ENCODE data around the gene CSN2.

CSN2 gene, protein sequence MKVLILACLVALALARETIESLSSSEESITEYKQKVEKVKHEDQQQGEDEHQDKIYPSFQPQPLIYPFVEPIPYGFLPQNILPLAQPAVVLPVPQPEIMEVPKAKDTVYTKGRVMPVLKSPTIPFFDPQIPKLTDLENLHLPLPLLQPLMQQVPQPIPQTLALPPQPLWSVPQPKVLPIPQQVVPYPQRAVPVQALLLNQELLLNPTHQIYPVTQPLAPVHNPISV

DNA sequence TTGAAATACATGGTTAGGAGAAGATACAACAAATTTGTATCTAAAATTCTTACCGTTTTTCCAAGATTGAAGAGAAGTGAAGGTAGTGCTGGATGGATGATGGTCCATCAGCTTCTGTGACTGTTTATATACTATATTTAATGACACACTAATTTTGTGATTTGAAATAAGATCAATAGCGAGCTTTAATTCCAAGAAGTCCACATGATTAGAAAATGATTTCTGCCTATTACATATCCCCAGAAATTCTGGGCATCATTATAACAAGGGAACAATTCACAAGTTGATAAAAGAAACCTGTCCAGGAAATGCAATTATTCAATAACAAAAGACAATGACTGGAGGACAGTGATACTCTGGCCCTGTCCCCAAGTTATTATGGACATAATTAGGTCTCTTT lies at the start of gene CSN2:
Gene CSN2, minus strand, starts transcription at position 101 of the 400 bp plus-strand sequence. CDS start 4,733 bp downstream, outside the sequence.
- H3K27me3 Mint-ChIP-seq, result peaks cover 1% of the 10 kb centered on the region
- H3K4me1 Mint-ChIP-seq, result no peaks in the 10 kb centered on the region
- no peak within 1 kb of the TSS for H3K4me3 Mint-ChIP-seq
- H3K36me3 Mint-ChIP-seq, result no peaks in the 10 kb centered on the region
- H3K9me3 Mint-ChIP-seq, result no peaks in the 10 kb centered on the region
- no peak within 1 kb of the TSS for H3K27ac Mint-ChIP-seq

GRCh38 chr4:70008771-70009170 lies 43.2 kb upstream of the CSN2 start:
- Mint-ChIP-seq H3K4me3 (no peak overlapping the region), H3K36me3 (no peaks in the 10 kb centered on the region), H3K27me3 (no peaks in the 10 kb centered on the region), H3K9me3 (no peaks in the 10 kb centered on the region), H3K27ac (no peak overlapping the region), H3K4me1 (no peaks in the 10 kb centered on the region)

- no peak overlapping the region for H3K27ac Mint-ChIP-seq
- H3K4me1 Mint-ChIP-seq, result no peaks in the 10 kb centered on the region
- no peak overlapping the region for H3K4me3 Mint-ChIP-seq
- no peaks in the 10 kb centered on the region for H3K36me3 Mint-ChIP-seq
- H3K9me3 Mint-ChIP-seq, result no peaks in the 10 kb centered on the region
- H3K27me3 Mint-ChIP-seq, result no peaks in the 10 kb centered on the region
These were observed 37.0 kb upstream of the CSN2 start for GRCh38 chr4:70002507-70002906.

DNA sequence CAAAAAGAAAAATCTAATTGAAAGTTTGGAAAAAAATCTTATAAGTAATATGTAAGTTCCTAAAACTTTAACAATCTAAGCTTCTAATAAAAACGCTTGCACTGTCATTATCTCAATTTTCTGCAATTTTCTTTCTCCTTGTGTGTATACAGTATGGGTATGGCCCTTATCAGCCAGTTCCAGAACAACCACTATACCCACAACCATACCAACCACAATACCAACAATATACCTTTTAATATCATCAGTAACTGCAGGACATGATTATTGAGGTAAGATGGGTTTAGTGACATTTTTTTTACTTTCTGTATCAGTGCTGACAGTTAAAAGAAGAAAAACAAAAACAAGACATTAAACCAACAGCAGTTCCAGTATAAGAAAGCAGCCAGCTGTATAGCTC lies 35.2 kb upstream of the CSN2 start:
- no peaks in the 10 kb centered on the region for H3K27me3 Mint-ChIP-seq
- no peaks in the 10 kb centered on the region for H3K4me1 Mint-ChIP-seq

DNA sequence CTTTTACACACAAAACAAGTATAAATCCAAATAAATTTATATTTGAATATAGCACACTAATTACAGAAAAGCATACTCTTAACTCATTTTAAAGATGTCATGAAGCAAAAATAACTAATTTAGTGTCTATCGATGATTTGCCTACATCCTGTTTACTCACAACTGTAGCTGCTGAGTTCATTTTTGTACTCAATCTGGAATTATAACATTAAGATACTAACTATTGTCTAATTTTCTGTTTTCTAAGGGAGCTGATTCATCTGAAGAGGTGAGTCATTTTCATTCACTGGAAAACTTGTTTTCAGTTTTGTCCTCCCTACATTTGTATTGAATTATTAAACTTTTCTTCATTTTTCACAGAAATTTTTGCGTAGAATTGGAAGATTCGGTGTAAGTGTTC lies 33.9 kb upstream of the CSN2 start:
- Mint-ChIP-seq H3K27me3 (no peaks in the 10 kb centered on the region), H3K27ac (no peak overlapping the region), H3K36me3 (no peaks in the 10 kb centered on the region), H3K9me3 (no peaks in the 10 kb centered on the region), H3K4me3 (no peak overlapping the region), H3K4me1 (no peaks in the 10 kb centered on the region)

More for the DNA sequence above, 35.2 kb upstream of the CSN2 start:
- no peak overlapping the region for H3K4me3 Mint-ChIP-seq
- H3K9me3 Mint-ChIP-seq, result no peaks in the 10 kb centered on the region
- H3K36me3 Mint-ChIP-seq, result no peaks in the 10 kb centered on the region
- no peak overlapping the region for H3K27ac Mint-ChIP-seq

DNA sequence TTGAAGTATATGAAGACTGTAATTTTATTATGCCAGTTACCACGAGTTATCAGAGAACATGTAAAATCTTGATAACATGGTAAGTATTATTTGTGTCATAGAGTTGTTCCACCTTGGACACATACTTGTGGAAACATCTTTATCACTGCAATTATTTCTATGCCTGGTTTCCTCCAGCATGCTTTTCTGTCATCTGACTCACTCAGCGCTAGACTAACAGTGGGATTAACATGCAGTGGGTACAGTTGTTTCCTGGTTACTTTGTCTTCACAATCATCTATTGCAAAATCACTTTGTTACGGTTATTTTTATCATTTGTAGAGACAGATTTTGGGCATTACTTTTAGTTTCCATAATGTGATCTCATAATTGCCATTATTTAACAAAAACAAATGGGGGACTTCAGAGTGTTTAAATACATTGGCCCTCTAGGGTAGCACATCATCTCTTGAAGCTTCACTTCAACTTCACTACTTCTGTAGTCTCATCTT lies 30.0 kb upstream of the CSN2 start, which contains the start of gene STATH:
Gene STATH, plus strand, starts transcription at position 441 of the 491 bp plus-strand sequence. CDS start 2,472 bp downstream, outside the sequence.
- no peaks in the 10 kb centered on the region for H3K4me1 Mint-ChIP-seq
- H3K4me3 Mint-ChIP-seq, result no peak within 1 kb of the TSS
- H3K27me3 Mint-ChIP-seq, result no peaks in the 10 kb centered on the region
- no peaks in the 10 kb centered on the region for H3K9me3 Mint-ChIP-seq
- no peaks in the 10 kb centered on the region for H3K36me3 Mint-ChIP-seq
- H3K27ac Mint-ChIP-seq, result no peak within 1 kb of the TSS

- Mint-ChIP-seq H3K36me3 (no peaks in the 10 kb centered on the region), H3K9me3 (no peaks in the 10 kb centered on the region), H3K27me3 (no peaks in the 10 kb centered on the region), H3K4me1 (no peaks in the 10 kb centered on the region), H3K27ac (no peak overlapping the region), H3K4me3 (no peak overlapping the region)
These were observed 29.3 kb upstream of the CSN2 start for GRCh38 chr4:69994782-69995181.

DNA sequence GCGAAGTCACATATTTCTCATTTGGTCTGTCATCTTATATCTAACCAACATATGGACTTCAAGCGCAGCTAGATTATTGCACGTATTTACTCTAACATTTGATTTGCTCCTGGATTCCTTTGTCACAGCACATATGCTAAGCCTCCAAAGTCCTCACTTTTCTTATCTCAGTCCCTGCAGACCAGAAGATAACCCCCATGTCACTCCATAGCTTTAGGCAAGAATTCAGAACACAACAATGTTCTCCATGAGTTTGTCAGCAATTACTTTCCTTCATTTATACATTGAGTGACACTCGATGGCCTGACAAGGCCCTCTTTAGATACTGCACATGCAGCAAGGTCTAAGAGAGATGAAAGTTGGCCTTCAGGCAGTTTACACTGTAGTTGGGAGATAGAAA lies 25.5 kb upstream of the CSN2 start:
- Mint-ChIP-seq H3K4me3 (no peak overlapping the region), H3K27ac (no peak overlapping the region), H3K9me3 (no peaks in the 10 kb centered on the region), H3K27me3 (no peaks in the 10 kb centered on the region), H3K4me1 (no peaks in the 10 kb centered on the region), H3K36me3 (no peaks in the 10 kb centered on the region)

DNA sequence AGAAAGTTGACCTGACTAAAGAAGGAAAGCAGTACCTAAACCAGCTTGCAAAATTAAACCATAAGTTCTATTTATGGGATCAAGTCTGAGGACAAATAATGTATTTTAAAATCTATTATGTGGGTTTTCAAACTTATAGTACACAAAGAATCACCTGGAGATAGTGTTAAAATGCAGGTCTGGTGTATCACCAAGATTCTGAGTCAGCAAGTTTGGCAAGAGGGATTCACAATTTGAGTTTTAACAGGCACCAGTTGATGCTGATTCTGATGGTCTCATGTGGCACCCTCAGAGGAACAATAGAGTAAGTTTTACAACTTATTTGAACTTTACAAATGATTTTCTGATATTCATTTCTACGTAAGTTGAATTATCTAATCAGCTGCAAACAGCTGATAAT lies 21.1 kb upstream of the CSN2 start:
- no peaks in the 10 kb centered on the region for H3K9me3 Mint-ChIP-seq
- no peak overlapping the region for H3K4me3 Mint-ChIP-seq
- no peaks in the 10 kb centered on the region for H3K4me1 Mint-ChIP-seq
- H3K27me3 Mint-ChIP-seq, result no peaks in the 10 kb centered on the region
- no peak overlapping the region for H3K27ac Mint-ChIP-seq
- H3K36me3 Mint-ChIP-seq, result no peaks in the 10 kb centered on the region

DNA sequence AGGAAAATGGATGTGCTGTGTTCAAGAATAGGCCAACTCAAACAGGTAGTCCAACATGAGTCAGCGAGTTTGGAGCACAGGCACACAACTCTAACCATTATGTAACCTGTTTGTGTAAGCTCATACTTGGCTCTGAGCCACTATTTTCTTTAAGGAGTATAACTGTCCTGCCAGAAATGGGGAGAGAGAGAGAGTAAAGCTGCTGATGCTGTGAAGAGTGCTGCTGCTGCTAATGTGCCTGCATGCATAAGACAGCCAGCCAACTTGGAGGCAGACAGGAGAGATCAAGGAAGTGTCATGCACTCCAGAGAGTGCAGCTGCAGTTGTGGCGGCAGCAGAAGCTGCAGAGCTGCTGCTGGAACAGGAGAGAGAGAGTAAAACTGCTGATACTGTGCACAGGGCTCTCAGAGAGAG lies 18.5 kb upstream of the CSN2 start:
- H3K9me3 Mint-ChIP-seq, result no peaks in the 10 kb centered on the region
- no peaks in the 10 kb centered on the region for H3K4me1 Mint-ChIP-seq
- no peak overlapping the region for H3K27ac Mint-ChIP-seq
- no peak overlapping the region for H3K4me3 Mint-ChIP-seq
- no peaks in the 10 kb centered on the region for H3K27me3 Mint-ChIP-seq
- H3K36me3 Mint-ChIP-seq, result no peaks in the 10 kb centered on the region

GRCh38 chr4:69977582-69977981 lies 12.1 kb upstream of the CSN2 start:
- H3K36me3 Mint-ChIP-seq, result no peaks in the 10 kb centered on the region
- H3K4me1 Mint-ChIP-seq, result no peaks in the 10 kb centered on the region
- H3K9me3 Mint-ChIP-seq, result no peaks in the 10 kb centered on the region
- no peak overlapping the region for H3K27ac Mint-ChIP-seq
- no peak overlapping the region for H3K4me3 Mint-ChIP-seq
- H3K27me3 Mint-ChIP-seq, result no peaks in the 10 kb centered on the region

- Mint-ChIP-seq H3K36me3 (no peaks in the 10 kb centered on the region), H3K27ac (no peak overlapping the region), H3K9me3 (no peaks in the 10 kb centered on the region), H3K27me3 (no peaks in the 10 kb centered on the region), H3K4me3 (no peak overlapping the region), H3K4me1 (no peaks in the 10 kb centered on the region)
These were observed 9.1 kb upstream of the CSN2 start for GRCh38 chr4:69974631-69975030.

DNA sequence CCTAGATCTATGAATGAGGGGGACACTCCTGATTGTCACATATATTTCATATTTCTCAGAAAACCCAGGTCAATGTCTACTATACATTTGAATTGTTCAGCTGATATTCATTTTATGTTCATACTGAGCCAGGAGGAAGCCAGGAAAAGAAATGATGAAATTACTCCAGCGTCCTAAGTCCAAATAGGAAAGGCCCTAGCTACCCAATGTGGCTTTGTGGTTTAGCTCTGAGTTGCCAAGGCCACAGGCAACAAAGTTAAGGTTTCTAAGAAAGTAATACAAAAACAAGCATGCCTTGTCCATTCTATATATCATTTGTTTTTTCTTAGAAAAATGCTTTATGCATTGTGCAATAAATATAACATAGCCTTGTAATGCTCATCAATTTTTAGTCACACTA lies 4.5 kb upstream of the CSN2 start:
- no peaks in the 10 kb centered on the region for H3K4me1 Mint-ChIP-seq
- H3K27me3 Mint-ChIP-seq, result peaks cover 1% of the 10 kb centered on the region
- H3K4me3 Mint-ChIP-seq, result no peak overlapping the region
- H3K36me3 Mint-ChIP-seq, result no peaks in the 10 kb centered on the region
- no peak overlapping the region for H3K27ac Mint-ChIP-seq
- no peaks in the 10 kb centered on the region for H3K9me3 Mint-ChIP-seq

DNA sequence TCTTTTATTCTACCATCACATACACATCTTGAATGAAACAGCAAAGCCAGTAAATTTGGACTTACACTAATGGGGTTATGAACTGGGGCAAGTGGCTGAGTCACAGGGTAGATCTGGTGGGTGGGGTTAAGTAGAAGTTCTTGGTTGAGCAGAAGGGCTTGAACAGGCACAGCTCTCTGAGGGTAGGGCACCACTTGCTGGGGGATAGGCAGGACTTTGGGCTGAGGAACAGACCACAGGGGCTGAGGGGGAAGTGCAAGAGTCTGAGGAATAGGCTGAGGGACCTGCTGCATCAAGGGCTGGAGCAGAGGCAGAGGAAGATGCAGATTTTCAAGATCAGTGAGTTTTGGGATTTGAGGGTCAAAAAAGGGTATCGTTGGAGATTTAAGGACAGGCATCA lies 8.3 kb downstream of the CSN2 start:
- Mint-ChIP-seq H3K4me1 (no peaks in the 10 kb centered on the region), H3K36me3 (no peaks in the 10 kb centered on the region), H3K9me3 (no peaks in the 10 kb centered on the region), H3K27ac (no peak overlapping the region), H3K4me3 (no peak overlapping the region), H3K27me3 (peaks cover 8% of the 10 kb centered on the region)

- H3K36me3 Mint-ChIP-seq, result no peaks in the 10 kb centered on the region
- H3K9me3 Mint-ChIP-seq, result no peaks in the 10 kb centered on the region
- H3K27ac Mint-ChIP-seq, result no peak overlapping the region
- no peaks in the 10 kb centered on the region for H3K4me1 Mint-ChIP-seq
- H3K4me3 Mint-ChIP-seq, result no peak overlapping the region
- peaks cover 5% of the 10 kb centered on the region for H3K27me3 Mint-ChIP-seq
These were observed 13.9 kb downstream of the CSN2 start for GRCh38 chr4:69951602-69952001.

- peaks cover 1% of the 10 kb centered on the region for H3K27me3 Mint-ChIP-seq
- H3K4me1 Mint-ChIP-seq, result no peaks in the 10 kb centered on the region
- no peak overlapping the region for H3K27ac Mint-ChIP-seq
- H3K4me3 Mint-ChIP-seq, result no peak overlapping the region
- no peaks in the 10 kb centered on the region for H3K9me3 Mint-ChIP-seq
- no peaks in the 10 kb centered on the region for H3K36me3 Mint-ChIP-seq
These were observed 29.0 kb downstream of the CSN2 start for GRCh38 chr4:69936566-69936965.

GRCh38 chr4:69934150-69934549 lies 31.4 kb downstream of the CSN2 start:
- H3K4me1 Mint-ChIP-seq, result no peaks in the 10 kb centered on the region
- no peaks in the 10 kb centered on the region for H3K9me3 Mint-ChIP-seq
- no peak overlapping the region for H3K4me3 Mint-ChIP-seq
- H3K27ac Mint-ChIP-seq, result no peak overlapping the region
- H3K27me3 Mint-ChIP-seq, result no peaks in the 10 kb centered on the region
- H3K36me3 Mint-ChIP-seq, result no peaks in the 10 kb centered on the region

Data from activated naive CD4-positive, alpha-beta T cell treated with anti-CD3 and anti-CD28 coated beads, Interleukin-2, amount 50 U/mL, for 24 hours (primary cell).